ENCODE results near the gene MAGI2.

MAGI2 gene

GRCh38 chr7:78967046-78967445, 486.4 kb downstream of the MAGI2 start:
- no peak for DNase-seq (ENCODE audit: low read depth in 3 of 3, low spot score in 1 of 3)

GRCh38 chr7:78959477-78959876, 494.0 kb downstream of the MAGI2 start:
- DNase-seq (ENCODE audit: low read depth in 3 of 3, low spot score in 1 of 3) = no peak

- DNase-seq (ENCODE audit: low read depth in 3 of 3, low spot score in 1 of 3) = no peak
These were observed 498.1 kb downstream of the MAGI2 start for GRCh38 chr7:78955329-78955728.

- no peak for DNase-seq (ENCODE audit: low read depth in 3 of 3, low spot score in 1 of 3)
These were observed 499.6 kb downstream of the MAGI2 start for GRCh38 chr7:78953726-78954363.

- no peak for DNase-seq (ENCODE audit: low read depth in 3 of 3, low spot score in 1 of 3)
These were observed 500.4 kb downstream of the MAGI2 start for GRCh38 chr7:78953090-78953489.

- DNase-seq (ENCODE audit: low read depth in 3 of 3, low spot score in 1 of 3) = no peak
These were observed 513.8 kb downstream of the MAGI2 start for GRCh38 chr7:78939669-78940068.

GRCh38 chr7:78924581-78924980, 528.9 kb downstream of the MAGI2 start:
- DNase-seq (ENCODE audit: low read depth in 3 of 3, low spot score in 1 of 3) = no peak

GRCh38 chr7:78912781-78913180, 540.7 kb downstream of the MAGI2 start:
- DNase-seq (ENCODE audit: low read depth in 3 of 3, low spot score in 1 of 3) = no peak

- no peak for DNase-seq (ENCODE audit: low read depth in 3 of 3, low spot score in 1 of 3)
These were observed 546.7 kb downstream of the MAGI2 start for GRCh38 chr7:78906735-78907134.

GRCh38 chr7:78905436-78905835, 548.0 kb downstream of the MAGI2 start:
- no peak for DNase-seq (ENCODE audit: low read depth in 3 of 3, low spot score in 1 of 3)

- DNase-seq (ENCODE audit: low read depth in 3 of 3, low spot score in 1 of 3) = no peak
These were observed 548.5 kb downstream of the MAGI2 start for GRCh38 chr7:78904983-78905382.

- no peak for DNase-seq (ENCODE audit: low read depth in 3 of 3, low spot score in 1 of 3)
These were observed 551.9 kb downstream of the MAGI2 start for GRCh38 chr7:78901566-78901965.

- no peak for DNase-seq (ENCODE audit: low read depth in 3 of 3, low spot score in 1 of 3)
These were observed 552.7 kb downstream of the MAGI2 start for GRCh38 chr7:78900806-78901205.

GRCh38 chr7:78895393-78895792, 558.1 kb downstream of the MAGI2 start:
- no peak for DNase-seq (ENCODE audit: low read depth in 3 of 3, low spot score in 1 of 3)

- no peak for DNase-seq (ENCODE audit: low read depth in 3 of 3, low spot score in 1 of 3)
These were observed 574.3 kb downstream of the MAGI2 start for GRCh38 chr7:78879206-78879605.

- no peak for DNase-seq (ENCODE audit: low read depth in 3 of 3, low spot score in 1 of 3)
These were observed 580.4 kb downstream of the MAGI2 start for GRCh38 chr7:78873117-78873516.

- no peak for DNase-seq (ENCODE audit: low read depth in 3 of 3, low spot score in 1 of 3)
These were observed 589.1 kb downstream of the MAGI2 start for GRCh38 chr7:78864339-78864738.

- DNase-seq (ENCODE audit: low read depth in 3 of 3, low spot score in 1 of 3) = no peak
These were observed 590.2 kb downstream of the MAGI2 start for GRCh38 chr7:78863281-78863680.

- no peak for DNase-seq (ENCODE audit: low read depth in 3 of 3, low spot score in 1 of 3)
These were observed 591.0 kb downstream of the MAGI2 start for GRCh38 chr7:78862411-78862900.

- no peak for DNase-seq (ENCODE audit: low read depth in 3 of 3, low spot score in 1 of 3)
These were observed 600.5 kb downstream of the MAGI2 start for GRCh38 chr7:78852951-78853350.

GRCh38 chr7:78850093-78850740, 603.2 kb downstream of the MAGI2 start:
- DNase-seq (ENCODE audit: low read depth in 3 of 3, low spot score in 1 of 3) = no peak

- no peak for DNase-seq (ENCODE audit: low read depth in 3 of 3, low spot score in 1 of 3)
These were observed 608.3 kb downstream of the MAGI2 start for GRCh38 chr7:78845155-78845554.

GRCh38 chr7:78842068-78842467, 611.4 kb downstream of the MAGI2 start:
- no peak for DNase-seq (ENCODE audit: low read depth in 3 of 3, low spot score in 1 of 3)

All from stimulated activated CD4-positive, alpha-beta T cell treated with anti-CD3 and anti-CD28 coated beads, TNF-alpha, amount 100 ng/mL, for 1 hour (primary cell).